Fibroblast of lung (primary cell): ENCODE measurements around the gene RPS6KA2. TPM values are rescaled to one million over a fixed set of nuclear protein-coding genes. Genes with fewer than 3 reads are reported as not detected.

ENCODE experiments used
- DNase-seq, 2 donors: peaks; one replicate each; pipeline versions ENCODE4 v3.0.0 to v3.0.0-alpha.2; 2010; ENCODE audit warnings: low read depth in 2 of 2
- H2AFZ ChIP-seq: 2 replicates; pipeline ENCODE4 v1.5.1; 2012; ENCODE audit warnings: low read length, control low read depth, inconsistent platforms
- H3K27ac ChIP-seq: 2 replicates; pipeline ENCODE4 v1.5.1; 2011; ENCODE audit warnings: low read length, control low read depth; ENCODE audit not compliant: insufficient read depth
- H3K27me3 ChIP-seq: 2 replicates; pipeline ENCODE4 v1.5.1; 2011; ENCODE audit warnings: mild to moderate bottlenecking, low read length; ENCODE audit not compliant: control insufficient read depth, insufficient read depth
- H3K36me3 ChIP-seq: 2 replicates; pipeline ENCODE4 v1.5.1; 2011; ENCODE audit warnings: low read length; ENCODE audit not compliant: control insufficient read depth, insufficient read depth
- H3K4me1 ChIP-seq: 2 replicates; pipeline ENCODE4 v1.5.1; 2011; ENCODE audit warnings: low read length; ENCODE audit not compliant: control insufficient read depth, insufficient read depth; ENCODE audit errors: extremely low read depth
- H3K4me2 ChIP-seq: 2 replicates; pipeline ENCODE4 v1.5.1; 2011; ENCODE audit warnings: low read length, control low read depth; ENCODE audit not compliant: insufficient read depth; ENCODE audit errors: extremely low read depth
- H3K4me3 ChIP-seq, 4 experiments: fragments of 200-600 bp in 1 of 4; sonication (generic) in 1 of 4; replicated peaks in 1 of 4; 2 replicates each; pipeline ENCODE4 v1.5.1; 2011 to 2016; ENCODE audit warnings: low read length in 4 of 4, low read depth in 3 of 4, mild to moderate bottlenecking in 3 of 4, control low read depth in 2 of 4, inconsistent platforms in 1 of 4, mixed read lengths in 1 of 4; ENCODE audit not compliant: insufficient read depth in 1 of 4; ENCODE audit errors: control extremely low read depth in 1 of 4
- H3K79me2 ChIP-seq: 2 replicates; pipeline ENCODE4 v1.5.1; 2012; ENCODE audit warnings: mild to moderate bottlenecking, low read length, inconsistent platforms; ENCODE audit not compliant: control insufficient read depth, insufficient read depth
- H3K9ac ChIP-seq: 2 replicates; pipeline ENCODE4 v1.5.1; 2011; ENCODE audit warnings: mild to moderate bottlenecking, low read length, control low read depth; ENCODE audit not compliant: insufficient read depth
- H3K9me3 ChIP-seq: 2 replicates; pipeline ENCODE4 v1.5.1; 2012; ENCODE audit warnings: low read depth, low read length; ENCODE audit not compliant: control insufficient read depth, insufficient read depth
- H4K20me1 ChIP-seq: 2 replicates; pipeline ENCODE4 v1.5.1; 2011; ENCODE audit warnings: low read length; ENCODE audit not compliant: control insufficient read depth, insufficient read depth; ENCODE audit errors: extremely low read depth
- CTCF ChIP-seq, 2 donors: IDR thresholded peaks in 1 of 2; conservative IDR thresholded peaks in 1 of 2; 1 replicate in 1 of 2; 2 replicates in 1 of 2; pipeline ENCODE4 v1.5.1; 2011 to 2012; ENCODE audit warnings: low read length in 2 of 2, control low read depth in 1 of 2, inconsistent platforms in 1 of 2, low read depth in 1 of 2, mild to moderate bottlenecking in 1 of 2
- EZH2 ChIP-seq: IDR thresholded peaks from 2 replicates; pipeline ENCODE4 v1.5.1; 2012; ENCODE audit warnings: low read length, control low read depth, mild to moderate bottlenecking; ENCODE audit errors: missing control alignments
- polyA plus RNA-seq, 2 donors: library from polyadenylated mRNA; depleted of rRNA in 1 of 2; stranded (reverse) in 1 of 2; unstranded in 1 of 2; fragments of >200 nt; gene quantifications; 2 replicates each; pipeline ENCODE4 v1.2.1, GENCODE V29; 2011 to 2012; ENCODE audit warnings: missing spikeins in 1 of 2
- total RNA-seq: library from RNA; depleted of rRNA; stranded (reverse); fragments of >200 nt; gene quantifications from 2 replicates; pipeline ENCODE4 v1.2.1, GENCODE V29; 2014

Gene RPS6KA2
- total and polyA plus RNA-seq, 2 donors (not counting 1 experiment from before 2014, with no cell fraction given), result 66.8 to 116 TPM

GRCh38 chr6:166498661-166499349, 128.2 kb downstream of the RPS6KA2 start:
- Histone ChIP-seq H3K79me2 (no peaks in the 10 kb centered on the region), H4K20me1 (no peaks in the 10 kb centered on the region), H3K9ac (no peak overlapping the region), H3K4me1 (no peaks in the 10 kb centered on the region), H3K27me3 (no peaks in the 10 kb centered on the region), H3K4me3 (no peak overlapping the region), H3K9me3 (no peaks in the 10 kb centered on the region), H2AFZ (no peak overlapping the region), H3K36me3 (peaks cover 18% of the 10 kb centered on the region), H3K27ac (no peak overlapping the region), H3K4me2 (no peak overlapping the region)
- TF ChIP-seq CTCF (conservative IDR thresholded peaks at IDR 0.05 in 1 of 2, IDR thresholded peaks at IDR 0.05 in 1 of 2; ENCODE audit: low read depth in 1 of 2, low read length in 2 of 2) (no peak), EZH2 (no peak)
- no peak for DNase-seq

GRCh38 chr6:166498228-166498627, 128.8 kb downstream of the RPS6KA2 start:
- H3K4me1 ChIP-seq, result no peaks in the 10 kb centered on the region
- H3K36me3 ChIP-seq, result peaks cover 21% of the 10 kb centered on the region
- no peak overlapping the region for H3K4me3 ChIP-seq
- TF ChIP-seq EZH2, result no peak
- TF ChIP-seq CTCF (conservative IDR thresholded peaks at IDR 0.05 in 1 of 2, IDR thresholded peaks at IDR 0.05 in 1 of 2; ENCODE audit: low read depth in 1 of 2, low read length in 2 of 2), result no peak
- no peak overlapping the region for H3K9ac ChIP-seq
- H3K27ac ChIP-seq, result no peak overlapping the region
- no peaks in the 10 kb centered on the region for H3K9me3 ChIP-seq
- no peaks in the 10 kb centered on the region for H4K20me1 ChIP-seq
- H2AFZ ChIP-seq, result no peak overlapping the region
- H3K4me2 ChIP-seq, result no peak overlapping the region
- DNase-seq, result no peak
- H3K79me2 ChIP-seq, result no peaks in the 10 kb centered on the region
- H3K27me3 ChIP-seq, result no peaks in the 10 kb centered on the region

DNA sequence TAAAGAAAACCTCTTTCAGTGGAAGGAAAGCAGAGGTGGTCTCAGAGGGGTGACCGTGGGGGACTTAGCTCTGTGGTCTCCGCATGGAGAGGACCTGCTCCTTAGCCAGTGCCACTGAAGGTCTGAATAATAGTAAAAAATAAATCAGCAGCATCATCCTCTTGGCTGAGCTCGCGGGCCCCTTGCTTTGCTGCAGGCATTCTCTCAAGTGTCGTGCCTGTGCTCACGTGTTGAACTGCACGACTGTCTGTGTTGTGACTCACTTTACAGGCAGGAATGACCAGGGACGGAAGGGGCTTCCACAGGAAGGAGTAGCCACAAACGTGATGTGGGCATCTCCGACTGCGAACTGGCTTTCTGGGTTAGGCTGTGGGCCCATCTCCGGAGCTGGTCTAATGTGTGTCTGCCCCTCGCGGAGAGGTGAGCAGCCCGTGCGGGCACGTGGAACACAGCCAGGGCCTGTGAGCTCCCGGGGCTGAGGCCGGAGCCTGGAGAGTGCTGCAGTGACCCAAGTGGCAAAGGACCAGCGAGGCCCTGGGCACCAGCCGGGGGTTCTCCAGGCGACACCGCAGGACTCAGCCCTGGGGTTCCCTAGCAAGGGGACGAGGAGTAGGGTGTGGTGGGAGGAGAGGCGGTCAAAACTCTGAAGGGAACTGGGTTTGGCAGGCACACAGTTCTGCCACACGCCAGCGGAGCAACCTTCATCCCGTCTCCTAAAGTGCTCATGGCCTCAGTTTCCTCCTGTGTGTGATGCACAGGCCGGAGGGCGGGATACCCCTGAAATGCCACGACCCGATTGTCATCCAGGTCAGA, 129.8 kb downstream of the RPS6KA2 start:
- Histone ChIP-seq H2AFZ (no peak overlapping the region), H4K20me1 (no peaks in the 10 kb centered on the region), H3K27ac (no peak overlapping the region), H3K4me1 (no peaks in the 10 kb centered on the region), H3K36me3 (peaks cover 19% of the 10 kb centered on the region), H3K27me3 (no peaks in the 10 kb centered on the region), H3K4me3 (no peak overlapping the region), H3K9me3 (no peaks in the 10 kb centered on the region), H3K79me2 (no peaks in the 10 kb centered on the region), H3K4me2 (no peak overlapping the region), H3K9ac (no peak overlapping the region)
- peak in 1 of 2 donors; percentile 27 for DNase-seq
- TF ChIP-seq CTCF (conservative IDR thresholded peaks at IDR 0.05 in 1 of 2, IDR thresholded peaks at IDR 0.05 in 1 of 2; ENCODE audit: low read depth in 1 of 2, low read length in 2 of 2), result no peak
- TF ChIP-seq EZH2, result no peak
